HS-27A (cell line): Measurements from ENCODE around the gene C19orf33.
A peak's percentile ranks its signal among the peaks of the same experiment; 100 is the strongest.
"Not testable (repeated sequence)": the region's sequence is repeated elsewhere in the genome, so short reads cannot be mapped to it uniquely, and the experiment has no call there.

Experiments
- DNase-seq: peaks from one replicate; pipeline ENCODE4 v3.0.0-alpha.2; 2012; ENCODE audit warnings: low read depth, missing footprints

C19orf33 gene

GRCh38 chr19:38303517-38304351, at the start of gene C19orf33:
TSS of gene C19orf33 (plus strand) at chr19:38304251. CDS start at chr19:38304262, 11 bp downstream.
- no peak for DNase-seq

- no peak for DNase-seq
Observed at GRCh38 chr19:38255383-38256014, 48.6 kb upstream of the C19orf33 start.

- DNase-seq = not testable (repeated sequence)
Observed at GRCh38 chr19:38261942-38262341, 42.1 kb upstream of the C19orf33 start.

DNA sequence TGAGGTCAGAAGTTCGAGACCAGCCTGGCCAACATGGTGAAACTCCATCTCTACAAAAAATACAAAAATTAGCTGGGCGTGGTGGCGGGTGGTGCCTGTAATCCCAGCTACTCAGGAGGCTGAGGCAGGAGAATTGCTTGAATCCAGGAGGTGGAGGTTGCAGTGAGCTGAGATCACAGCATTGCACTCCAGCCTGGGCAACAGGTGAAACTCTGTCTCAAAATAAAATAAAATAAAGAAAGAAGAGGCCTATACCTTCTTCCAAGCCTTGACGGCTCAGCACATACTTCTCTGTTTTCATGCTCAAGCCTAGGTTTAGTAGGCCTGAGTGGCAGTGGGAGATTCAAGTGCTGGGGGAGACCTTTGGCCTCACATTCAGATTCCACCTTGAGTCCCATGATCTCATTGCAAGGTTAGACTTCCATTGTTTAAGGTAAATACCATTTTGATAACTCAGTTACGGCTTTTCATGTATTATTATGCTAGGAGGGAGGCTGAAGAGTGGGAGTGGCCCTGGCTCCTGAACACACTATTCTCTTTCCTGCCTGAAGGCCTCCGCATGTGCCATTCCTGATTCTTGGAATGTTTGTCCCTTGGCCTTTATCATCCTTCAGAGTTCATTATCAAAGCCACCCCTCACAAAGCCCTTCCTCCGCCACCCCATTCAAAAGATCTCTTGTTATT, 41.3 kb upstream of the C19orf33 start:
- DNase-seq = no peak

DNA sequence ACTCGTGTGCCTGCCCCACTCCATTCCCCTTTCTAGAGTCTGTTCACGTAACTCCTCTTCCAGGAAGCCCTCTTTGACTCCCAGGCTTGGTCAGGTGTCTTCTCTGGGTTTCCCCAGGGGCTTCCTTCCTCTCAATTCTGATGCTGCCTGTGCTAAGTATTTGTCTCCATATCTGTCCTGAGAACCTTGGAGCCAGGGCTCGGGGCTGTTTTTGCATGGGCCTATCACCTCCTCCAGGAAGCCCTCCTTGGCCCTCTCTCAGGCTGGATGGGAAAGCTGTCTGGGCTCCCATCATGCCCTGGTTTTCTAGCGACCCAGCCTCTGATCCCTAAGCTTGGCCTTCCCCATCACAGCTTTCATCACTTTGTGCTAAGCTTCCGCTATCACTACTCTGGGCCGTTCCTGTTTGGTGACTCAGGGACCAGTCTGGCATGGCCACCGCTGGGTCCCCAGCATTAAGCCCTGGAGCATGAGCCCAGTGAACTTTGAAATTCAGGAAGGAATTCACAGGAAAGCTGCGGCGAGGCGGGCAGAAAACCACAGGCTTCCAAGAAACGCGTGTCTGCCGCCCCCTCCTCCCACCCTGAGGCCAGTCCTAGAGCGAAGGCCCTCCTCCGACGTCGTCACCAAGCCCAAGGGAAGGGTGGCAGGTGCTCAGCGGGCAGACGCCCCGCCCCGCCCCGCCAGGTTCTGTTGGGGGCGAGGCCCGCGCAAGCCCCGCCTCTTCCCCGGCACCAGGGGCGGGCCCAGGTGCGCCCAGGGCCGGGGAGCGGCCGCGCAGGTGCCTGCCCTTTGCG, 40.2 kb upstream of the C19orf33 start:
- no peak for DNase-seq

DNA sequence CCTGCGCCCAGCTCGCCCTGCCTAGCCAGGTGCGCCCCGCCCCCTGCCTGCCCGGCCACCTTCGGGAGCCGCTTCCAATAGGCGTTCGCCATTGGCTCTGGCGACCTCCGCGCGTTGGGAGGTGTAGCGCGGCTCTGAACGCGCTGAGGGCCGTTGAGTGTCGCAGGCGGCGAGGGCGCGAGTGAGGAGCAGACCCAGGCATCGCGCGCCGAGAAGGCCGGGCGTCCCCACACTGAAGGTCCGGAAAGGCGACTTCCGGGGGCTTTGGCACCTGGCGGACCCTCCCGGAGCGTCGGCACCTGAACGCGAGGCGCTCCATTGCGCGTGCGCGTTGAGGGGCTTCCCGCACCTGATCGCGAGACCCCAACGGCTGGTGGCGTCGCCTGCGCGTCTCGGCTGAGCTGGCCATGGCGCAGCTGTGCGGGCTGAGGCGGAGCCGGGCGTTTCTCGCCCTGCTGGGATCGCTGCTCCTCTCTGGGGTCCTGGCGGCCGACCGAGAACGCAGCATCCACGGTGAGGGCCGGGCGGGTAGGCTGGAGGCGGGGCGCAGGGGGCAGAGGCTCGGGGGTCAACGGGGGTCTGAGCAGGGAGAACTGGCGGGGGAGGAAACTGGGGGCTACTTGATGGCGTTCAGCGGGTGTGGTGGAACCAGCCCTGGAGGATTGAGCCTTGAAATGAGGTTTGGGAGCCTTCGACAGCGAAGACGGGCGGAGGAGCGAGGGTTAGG, 39.4 kb upstream of the C19orf33 start, which contains the start of gene SPINT2:
SPINT2 (plus strand) TSS at position 88 of the 727 bp plus-strand sequence; CDS start at position 408, 320 bp downstream.
- DNase-seq = no peak

DNA sequence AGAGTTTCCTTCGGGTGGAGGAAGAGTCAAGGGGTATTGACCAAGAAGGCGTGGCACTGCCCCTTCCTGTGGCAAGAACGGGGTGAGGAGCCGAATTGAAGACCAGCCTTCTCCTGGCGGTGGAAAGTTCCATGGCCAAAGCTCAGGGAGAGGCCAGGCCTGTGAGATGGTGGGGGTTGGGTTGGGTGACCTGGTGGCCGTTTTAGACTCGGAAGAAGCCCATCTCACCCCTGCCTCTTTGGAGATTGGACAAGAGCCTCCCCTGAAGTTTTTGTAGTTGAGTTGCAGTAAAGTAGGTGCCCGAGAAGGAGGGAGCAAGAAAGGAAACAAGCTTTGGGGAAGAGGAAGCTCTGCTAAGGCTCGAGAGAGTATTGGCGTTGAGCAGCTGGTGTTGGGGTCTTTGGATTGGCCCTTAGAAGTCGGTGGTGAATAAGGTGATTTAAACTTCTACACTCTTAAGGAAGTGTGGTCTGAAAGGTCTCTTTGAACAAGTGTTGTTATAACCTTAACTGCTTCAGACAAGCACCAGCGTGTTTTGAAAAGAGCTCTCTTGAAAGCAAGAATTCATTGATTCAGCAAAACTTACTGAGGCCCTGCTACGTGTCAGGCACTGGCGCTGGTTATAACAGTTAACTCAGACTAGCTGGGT, 38.7 kb upstream of the C19orf33 start:
- DNase-seq = no peak

GRCh38 chr19:38265921-38266429, 38.1 kb upstream of the C19orf33 start:
- DNase-seq = no peak

- no peak for DNase-seq
Observed at GRCh38 chr19:38266981-38267597, 37.0 kb upstream of the C19orf33 start.

GRCh38 chr19:38267761-38268483, 36.1 kb upstream of the C19orf33 start:
- no peak for DNase-seq

DNA sequence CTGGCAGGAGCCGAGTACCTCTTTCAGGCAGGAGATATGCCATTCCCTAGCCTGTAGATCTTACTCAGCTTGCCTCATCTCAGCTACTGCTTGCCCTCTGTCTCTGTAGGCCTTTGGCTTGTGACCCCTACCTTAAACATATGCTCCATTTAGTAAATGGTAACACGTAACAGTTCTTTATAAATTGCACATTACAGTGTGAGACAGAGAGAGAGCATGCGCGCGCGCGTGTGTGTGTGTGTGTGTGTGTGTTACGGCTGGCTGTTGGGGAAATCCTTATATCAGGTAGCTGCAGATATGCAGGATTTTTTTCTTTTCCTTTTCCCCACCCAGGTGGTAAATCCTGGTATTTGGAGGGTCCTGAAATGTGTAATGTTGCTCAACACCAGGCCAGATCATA, 35.5 kb upstream of the C19orf33 start:
- DNase-seq = no peak

DNA sequence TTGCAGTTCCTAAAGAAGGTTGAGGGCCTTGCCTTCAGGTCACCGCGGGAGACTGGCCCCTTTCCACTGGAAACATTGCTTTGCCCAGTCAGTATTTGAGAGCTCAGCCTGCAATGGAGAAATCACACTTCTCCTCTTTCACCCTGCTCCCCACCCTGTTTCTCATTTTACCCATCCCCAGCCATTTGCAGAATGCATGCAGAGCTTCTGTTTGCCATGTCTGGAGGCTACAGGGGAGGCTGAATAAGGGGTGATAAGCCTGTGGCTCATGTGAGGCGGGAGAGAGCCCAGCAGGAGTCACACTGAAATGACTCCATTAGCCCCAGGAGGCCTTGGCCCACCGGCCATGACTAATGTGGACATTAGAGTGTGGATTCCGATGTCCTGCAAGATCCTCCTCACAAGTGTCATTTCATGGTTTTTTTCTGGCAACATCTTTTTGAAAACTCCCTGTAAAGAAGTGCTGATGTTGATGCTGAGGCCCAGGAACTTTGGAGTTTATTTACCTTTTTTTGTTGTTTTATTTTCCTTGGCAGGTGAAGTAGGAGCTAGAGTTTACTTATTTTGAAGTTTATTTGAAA, 33.4 kb upstream of the C19orf33 start:
- DNase-seq = no peak

- no peak for DNase-seq
Observed at GRCh38 chr19:38273499-38273898, 30.6 kb upstream of the C19orf33 start.

- no peak for DNase-seq
Observed at GRCh38 chr19:38274739-38275138, 29.3 kb upstream of the C19orf33 start.

DNA sequence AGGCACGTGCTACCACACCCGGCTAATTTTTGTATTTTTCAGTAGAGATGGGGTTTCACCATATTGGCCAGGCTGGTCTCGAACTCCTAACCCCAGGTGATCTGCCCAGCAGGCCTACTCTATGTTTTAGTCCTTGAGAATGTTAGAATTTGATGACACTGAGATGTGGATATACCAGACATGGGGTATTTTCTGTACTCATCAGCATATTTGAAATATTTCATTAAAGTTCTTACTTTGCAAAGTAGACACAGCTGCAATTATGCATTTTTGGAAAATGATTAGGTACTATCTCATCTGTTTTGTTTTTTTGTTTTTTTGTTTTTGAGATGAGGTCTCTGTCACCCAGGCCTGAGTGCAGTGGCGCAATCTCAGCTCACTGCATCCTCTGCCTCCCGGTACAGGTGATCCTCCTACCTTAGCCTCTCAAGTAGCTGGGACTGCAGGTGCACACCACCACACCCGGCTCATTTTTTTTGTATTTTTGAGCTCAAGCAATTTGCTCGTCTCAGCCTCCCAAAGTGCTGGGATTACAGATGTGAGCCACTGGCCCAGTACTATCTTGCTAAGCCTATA, 27.0 kb upstream of the C19orf33 start:
- DNase-seq = no peak

GRCh38 chr19:38277549-38277948, 26.5 kb upstream of the C19orf33 start:
- DNase-seq = no peak

- DNase-seq = peak; percentile 80
Observed at GRCh38 chr19:38277969-38278680, 25.9 kb upstream of the C19orf33 start.

- no peak for DNase-seq
Observed at GRCh38 chr19:38278751-38279150, 25.3 kb upstream of the C19orf33 start.
